ENCODE data around the gene CSTPP1. TPM values are rescaled to one million over a fixed set of nuclear protein-coding genes. Genes with fewer than 3 reads are reported as not detected.
A peak's percentile ranks its signal among the peaks of the same experiment; 100 is the strongest.

Gene CSTPP1
- total RNA-seq, 4 donors from 2014 or later, result 35.3 to 51.9 (median 39.7) TPM

- TF ChIP-seq POLR2A (IDR thresholded peaks at IDR 0.05) (no peak), EP300 (IDR thresholded peaks at IDR 0.05) (no peak)
- TF ChIP-seq, protein P1, sequence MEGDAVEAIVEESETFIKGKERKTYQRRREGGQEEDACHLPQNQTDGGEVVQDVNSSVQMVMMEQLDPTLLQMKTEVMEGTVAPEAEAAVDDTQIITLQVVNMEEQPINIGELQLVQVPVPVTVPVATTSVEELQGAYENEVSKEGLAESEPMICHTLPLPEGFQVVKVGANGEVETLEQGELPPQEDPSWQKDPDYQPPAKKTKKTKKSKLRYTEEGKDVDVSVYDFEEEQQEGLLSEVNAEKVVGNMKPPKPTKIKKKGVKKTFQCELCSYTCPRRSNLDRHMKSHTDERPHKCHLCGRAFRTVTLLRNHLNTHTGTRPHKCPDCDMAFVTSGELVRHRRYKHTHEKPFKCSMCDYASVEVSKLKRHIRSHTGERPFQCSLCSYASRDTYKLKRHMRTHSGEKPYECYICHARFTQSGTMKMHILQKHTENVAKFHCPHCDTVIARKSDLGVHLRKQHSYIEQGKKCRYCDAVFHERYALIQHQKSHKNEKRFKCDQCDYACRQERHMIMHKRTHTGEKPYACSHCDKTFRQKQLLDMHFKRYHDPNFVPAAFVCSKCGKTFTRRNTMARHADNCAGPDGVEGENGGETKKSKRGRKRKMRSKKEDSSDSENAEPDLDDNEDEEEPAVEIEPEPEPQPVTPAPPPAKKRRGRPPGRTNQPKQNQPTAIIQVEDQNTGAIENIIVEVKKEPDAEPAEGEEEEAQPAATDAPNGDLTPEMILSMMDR (IDR thresholded peaks at IDR 0.05), result no peak
- no peaks in the 10 kb centered on the region for H3K27me3 ChIP-seq
- H3K36me3 ChIP-seq, result peaks cover 0 to 40% (median 0%) of the 10 kb centered on the region in 3 donors
- peak overlapping the region in 3 of 4 donors; percentile 43 to 99 (median 93) for H3K27ac ChIP-seq
- no peak for DNase-seq (ENCODE audit: low spot score in 2 of 2)
- peaks cover 0 to 78% (median 32%) of the 10 kb centered on the region in 4 donors for H3K4me1 ChIP-seq
- no peaks in the 10 kb centered on the region for H3K9me3 ChIP-seq
- H3K4me3 ChIP-seq, result no peak overlapping the region
- 68 to 75% methylated on average over 20 to 25 of the region's 25 CpGs for WGBS, 2 donors
These were observed 246.7 kb downstream of the CSTPP1 start for GRCh38 chr11:47183031-47183856.

GRCh38 chr11:47183969-47184368 is 247.4 kb downstream of the CSTPP1 start:
- Histone ChIP-seq H3K9me3 (no peaks in the 10 kb centered on the region), H3K4me3 (peak overlapping the region in 2 of 4 donors; percentile 76 to 80), H3K27me3 (no peaks in the 10 kb centered on the region), H3K36me3 (peaks cover 0 to 35% (median 0%) of the 10 kb centered on the region in 3 donors), H3K4me1 (peaks cover 0 to 75% (median 30%) of the 10 kb centered on the region in 4 donors), H3K27ac (peak overlapping the region; percentile 86 to 99 (median 92))
- TF ChIP-seq EP300 (IDR thresholded peaks at IDR 0.05), result no peak
- no peak for TF ChIP-seq POLR2A (IDR thresholded peaks at IDR 0.05)
- TF ChIP-seq, protein P1 (IDR thresholded peaks at IDR 0.05), result no peak
- DNase-seq (ENCODE audit: low spot score in 2 of 2), result no peak
- 59 to 71% methylated on average over 7 of the region's 7 CpGs for WGBS, 2 donors

GRCh38 chr11:47184711-47185304 is 248.2 kb downstream of the CSTPP1 start:
- Histone ChIP-seq H3K4me1 (peaks cover 0 to 66% (median 30%) of the 10 kb centered on the region in 4 donors), H3K27me3 (no peaks in the 10 kb centered on the region), H3K4me3 (peak overlapping the region; percentile 47 to 84 (median 78)), H3K9me3 (no peaks in the 10 kb centered on the region), H3K36me3 (peaks cover 0 to 26% (median 0%) of the 10 kb centered on the region in 3 donors), H3K27ac (peak overlapping the region; percentile 86 to 99 (median 92))
- WGBS, 2 donors, result 9 to 42% methylated on average over 6 to 7 of the region's 13 CpGs
- no peak for DNase-seq (ENCODE audit: low spot score in 2 of 2)
- TF ChIP-seq, protein P1 (IDR thresholded peaks at IDR 0.05), result no peak
- no peak for TF ChIP-seq EP300 (IDR thresholded peaks at IDR 0.05)
- no peak for TF ChIP-seq POLR2A (IDR thresholded peaks at IDR 0.05)

DNA sequence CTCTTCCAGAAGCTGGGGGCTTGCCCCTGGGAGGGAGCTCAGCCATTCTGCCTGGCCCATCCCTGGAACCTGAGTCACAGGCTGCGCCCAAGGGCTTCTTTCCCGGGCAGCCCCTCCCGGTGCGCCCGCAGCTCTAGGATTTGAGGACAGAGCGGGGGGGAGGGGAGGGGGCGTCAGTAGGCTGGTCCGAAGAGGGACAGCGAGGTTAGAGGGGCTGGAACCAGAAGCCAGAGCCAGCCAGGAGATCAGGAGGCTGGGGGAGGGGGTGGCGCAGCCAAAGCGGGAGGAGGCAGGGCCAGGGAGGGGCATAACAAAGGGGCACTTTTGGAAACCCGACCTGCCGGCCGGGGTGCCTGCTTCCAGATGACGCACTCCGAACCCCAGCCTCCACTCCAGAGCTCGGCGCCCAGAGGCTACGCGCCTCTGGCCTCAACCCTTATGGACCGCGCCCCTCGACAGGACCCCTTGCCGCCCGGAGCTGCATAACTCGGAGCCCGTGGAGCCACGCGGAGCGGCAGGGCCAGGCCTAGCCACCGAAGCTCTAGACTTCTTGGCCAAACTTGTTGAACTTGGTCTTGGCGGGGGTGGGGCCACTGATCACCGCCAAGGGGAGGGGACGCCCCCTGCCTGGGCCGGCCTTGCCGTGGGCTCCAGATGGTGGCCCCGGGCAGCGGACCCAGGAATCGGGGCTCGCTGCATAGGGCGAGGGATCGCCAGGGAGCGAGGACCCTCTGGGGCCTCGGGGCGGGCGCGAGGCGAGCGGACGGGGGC is 248.9 kb downstream of the CSTPP1 start:
- WGBS, 2 donors, result 2 to 5% methylated on average over 23 to 40 of the region's 50 CpGs
- Histone ChIP-seq H3K9me3 (no peaks in the 10 kb centered on the region), H3K4me3 (peak overlapping the region; percentile 47 to 84 (median 78)), H3K4me1 (peaks cover 0 to 60% (median 30%) of the 10 kb centered on the region in 4 donors), H3K27ac (peak overlapping the region; percentile 86 to 99 (median 92)), H3K36me3 (peaks cover 0 to 20% (median 0%) of the 10 kb centered on the region in 3 donors), H3K27me3 (no peaks in the 10 kb centered on the region)
- peak in 1 of 2 donors; percentile 24 for DNase-seq (ENCODE audit: low spot score in 2 of 2)
- TF ChIP-seq, protein P1 (IDR thresholded peaks at IDR 0.05), result no peak
- TF ChIP-seq EP300 (IDR thresholded peaks at IDR 0.05), result peak in 1 of 2 donors; percentile 79
- TF ChIP-seq POLR2A (IDR thresholded peaks at IDR 0.05), result peak; percentile 46 to 61

Measured in tibial nerve (tissue), 4 donors.